ENCODE results near the gene SLC39A11.

Gene SLC39A11

DNA sequence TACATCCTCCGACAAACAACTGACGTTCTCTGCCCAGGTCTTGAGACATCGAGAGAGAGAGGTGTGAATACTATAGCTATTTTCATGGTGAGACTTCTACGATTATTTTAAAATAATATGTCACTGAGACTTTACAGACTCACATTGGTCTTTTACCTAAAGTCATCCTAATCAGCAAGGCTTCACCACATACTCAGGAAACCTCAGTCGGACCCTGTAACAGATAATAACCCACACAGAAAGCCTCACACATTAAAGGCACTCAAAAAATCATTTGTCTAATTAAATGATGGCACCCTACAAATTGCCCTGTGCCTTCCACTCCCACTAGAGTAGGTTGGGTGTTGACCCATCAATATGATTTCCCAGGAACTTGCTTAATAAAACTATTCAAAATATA is 19.8 kb upstream of the SLC39A11 start:
- ATAC-seq = no peak
- no peak for TF ChIP-seq ZFP30 (CRISPR knock-in tag; IDR thresholded peaks at IDR 0.05)
- no peak for TF ChIP-seq RARB (CRISPR knock-in tag; IDR thresholded peaks at IDR 0.05)
- TF ChIP-seq ZNF8 (CRISPR knock-in tag; IDR thresholded peaks at IDR 0.05) = no peak
- no peak for TF ChIP-seq PPARA (CRISPR knock-in tag; IDR thresholded peaks at IDR 0.05; ENCODE audit: borderline replicate concordance)
- no peak for TF ChIP-seq ESRRG (CRISPR knock-in tag; IDR thresholded peaks at IDR 0.05)
- no peak for TF ChIP-seq OSR1 (CRISPR knock-in tag; IDR thresholded peaks at IDR 0.05)
- TF ChIP-seq, protein P1, sequence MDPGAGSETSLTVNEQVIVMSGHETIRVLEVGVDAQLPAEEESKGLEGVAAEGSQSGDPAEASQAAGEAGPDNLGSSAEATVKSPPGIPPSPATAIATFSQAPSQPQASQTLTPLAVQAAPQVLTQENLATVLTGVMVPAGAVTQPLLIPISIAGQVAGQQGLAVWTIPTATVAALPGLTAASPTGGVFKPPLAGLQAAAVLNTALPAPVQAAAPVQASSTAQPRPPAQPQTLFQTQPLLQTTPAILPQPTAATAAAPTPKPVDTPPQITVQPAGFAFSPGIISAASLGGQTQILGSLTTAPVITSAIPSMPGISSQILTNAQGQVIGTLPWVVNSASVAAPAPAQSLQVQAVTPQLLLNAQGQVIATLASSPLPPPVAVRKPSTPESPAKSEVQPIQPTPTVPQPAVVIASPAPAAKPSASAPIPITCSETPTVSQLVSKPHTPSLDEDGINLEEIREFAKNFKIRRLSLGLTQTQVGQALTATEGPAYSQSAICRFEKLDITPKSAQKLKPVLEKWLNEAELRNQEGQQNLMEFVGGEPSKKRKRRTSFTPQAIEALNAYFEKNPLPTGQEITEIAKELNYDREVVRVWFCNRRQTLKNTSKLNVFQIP (CRISPR knock-in tag; IDR thresholded peaks at IDR 0.05; ENCODE audit: borderline replicate concordance, low read depth) = no peak
- no peak for TF ChIP-seq ZFP3 (CRISPR knock-in tag; IDR thresholded peaks at IDR 0.05)
- no peak for TF ChIP-seq ISL1 (CRISPR knock-in tag; IDR thresholded peaks at IDR 0.05)
- no peak for TF ChIP-seq GLIS3 (CRISPR knock-in tag; IDR thresholded peaks at IDR 0.05)

DNA sequence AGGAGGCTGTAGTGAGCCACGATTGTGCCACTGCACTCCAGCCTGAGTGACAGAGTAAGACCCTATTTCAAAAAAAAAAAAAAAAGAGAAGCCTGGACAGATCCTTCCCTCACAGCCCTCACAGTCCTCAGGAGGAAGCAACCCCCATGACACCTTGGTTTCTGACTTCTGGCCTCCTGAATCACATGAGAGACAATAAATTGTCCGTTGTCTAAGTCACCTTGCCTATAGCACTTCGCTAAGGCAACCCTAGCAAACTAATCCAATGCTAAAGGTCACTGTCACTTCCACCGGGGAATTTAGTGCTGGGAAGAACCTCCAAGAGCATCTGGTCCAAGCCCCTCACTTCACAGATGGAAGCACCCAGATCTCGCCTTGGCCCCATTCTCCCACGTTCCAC is 18.9 kb upstream of the SLC39A11 start:
- no peak for ATAC-seq
- no peak for TF ChIP-seq OSR1 (CRISPR knock-in tag; IDR thresholded peaks at IDR 0.05)
- TF ChIP-seq ZC3H10 (CRISPR knock-in tag; IDR thresholded peaks at IDR 0.05) = no peak
- no peak for TF ChIP-seq ZNF70 (CRISPR knock-in tag; IDR thresholded peaks at IDR 0.05)
- TF ChIP-seq PPARA (CRISPR knock-in tag; IDR thresholded peaks at IDR 0.05; ENCODE audit: borderline replicate concordance) = no peak
- no peak for TF ChIP-seq CSDC2 (CRISPR knock-in tag; IDR thresholded peaks at IDR 0.05)
- TF ChIP-seq, protein P1 (CRISPR knock-in tag; IDR thresholded peaks at IDR 0.05; ENCODE audit: borderline replicate concordance, low read depth) = no peak
- no peak for TF ChIP-seq SNAI2 (CRISPR knock-in tag; IDR thresholded peaks at IDR 0.05)
- TF ChIP-seq, protein P2, sequence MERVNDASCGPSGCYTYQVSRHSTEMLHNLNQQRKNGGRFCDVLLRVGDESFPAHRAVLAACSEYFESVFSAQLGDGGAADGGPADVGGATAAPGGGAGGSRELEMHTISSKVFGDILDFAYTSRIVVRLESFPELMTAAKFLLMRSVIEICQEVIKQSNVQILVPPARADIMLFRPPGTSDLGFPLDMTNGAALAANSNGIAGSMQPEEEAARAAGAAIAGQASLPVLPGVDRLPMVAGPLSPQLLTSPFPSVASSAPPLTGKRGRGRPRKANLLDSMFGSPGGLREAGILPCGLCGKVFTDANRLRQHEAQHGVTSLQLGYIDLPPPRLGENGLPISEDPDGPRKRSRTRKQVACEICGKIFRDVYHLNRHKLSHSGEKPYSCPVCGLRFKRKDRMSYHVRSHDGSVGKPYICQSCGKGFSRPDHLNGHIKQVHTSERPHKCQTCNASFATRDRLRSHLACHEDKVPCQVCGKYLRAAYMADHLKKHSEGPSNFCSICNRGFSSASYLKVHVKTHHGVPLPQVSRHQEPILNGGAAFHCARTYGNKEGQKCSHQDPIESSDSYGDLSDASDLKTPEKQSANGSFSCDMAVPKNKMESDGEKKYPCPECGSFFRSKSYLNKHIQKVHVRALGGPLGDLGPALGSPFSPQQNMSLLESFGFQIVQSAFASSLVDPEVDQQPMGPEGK (CRISPR knock-in tag; IDR thresholded peaks at IDR 0.05; ENCODE audit: borderline replicate concordance) = no peak
- TF ChIP-seq ZFP3 (CRISPR knock-in tag; IDR thresholded peaks at IDR 0.05) = no peak
- no peak for TF ChIP-seq GLIS3 (CRISPR knock-in tag; IDR thresholded peaks at IDR 0.05)
- TF ChIP-seq BACH2 (CRISPR knock-in tag; IDR thresholded peaks at IDR 0.05; ENCODE audit: borderline replicate concordance) = no peak
- TF ChIP-seq, protein P3, sequence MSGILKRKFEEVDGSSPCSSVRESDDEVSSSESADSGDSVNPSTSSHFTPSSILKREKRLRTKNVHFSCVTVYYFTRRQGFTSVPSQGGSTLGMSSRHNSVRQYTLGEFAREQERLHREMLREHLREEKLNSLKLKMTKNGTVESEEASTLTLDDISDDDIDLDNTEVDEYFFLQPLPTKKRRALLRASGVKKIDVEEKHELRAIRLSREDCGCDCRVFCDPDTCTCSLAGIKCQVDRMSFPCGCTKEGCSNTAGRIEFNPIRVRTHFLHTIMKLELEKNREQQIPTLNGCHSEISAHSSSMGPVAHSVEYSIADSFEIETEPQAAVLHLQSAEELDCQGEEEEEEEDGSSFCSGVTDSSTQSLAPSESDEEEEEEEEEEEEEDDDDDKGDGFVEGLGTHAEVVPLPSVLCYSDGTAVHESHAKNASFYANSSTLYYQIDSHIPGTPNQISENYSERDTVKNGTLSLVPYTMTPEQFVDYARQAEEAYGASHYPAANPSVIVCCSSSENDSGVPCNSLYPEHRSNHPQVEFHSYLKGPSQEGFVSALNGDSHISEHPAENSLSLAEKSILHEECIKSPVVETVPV (CRISPR knock-in tag; IDR thresholded peaks at IDR 0.05) = no peak
- no peak for TF ChIP-seq ISL1 (CRISPR knock-in tag; IDR thresholded peaks at IDR 0.05)

DNA sequence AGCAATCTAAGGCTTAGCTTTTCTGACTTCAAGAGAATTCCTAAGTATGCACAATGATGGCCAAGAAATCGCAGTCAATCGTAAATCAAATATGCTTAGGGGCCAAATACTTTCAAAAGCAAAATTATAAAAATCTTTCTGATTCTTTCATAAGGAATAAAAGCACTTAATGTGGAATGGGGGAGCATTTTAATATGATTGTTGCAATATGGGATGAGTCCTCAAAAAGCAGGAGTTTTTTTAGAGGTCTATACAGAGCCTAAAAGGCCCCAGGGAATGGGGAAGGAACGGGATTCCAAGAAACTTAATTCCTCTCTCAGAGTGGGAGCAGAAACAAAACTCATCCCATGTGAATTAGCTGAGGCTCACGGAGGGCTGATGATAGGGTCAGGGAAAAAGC is 14.7 kb upstream of the SLC39A11 start:
- TF ChIP-seq TCF4 (CRISPR knock-in tag; IDR thresholded peaks at IDR 0.05; ENCODE audit: borderline replicate concordance) (no peak), ZFP30 (CRISPR knock-in tag; IDR thresholded peaks at IDR 0.05) (no peak), OSR1 (CRISPR knock-in tag; IDR thresholded peaks at IDR 0.05) (no peak), BACH2 (CRISPR knock-in tag; IDR thresholded peaks at IDR 0.05; ENCODE audit: borderline replicate concordance) (no peak), SNAI2 (CRISPR knock-in tag; IDR thresholded peaks at IDR 0.05) (no peak), ZFP3 (CRISPR knock-in tag; IDR thresholded peaks at IDR 0.05) (no peak)
- TF ChIP-seq, protein P4, sequence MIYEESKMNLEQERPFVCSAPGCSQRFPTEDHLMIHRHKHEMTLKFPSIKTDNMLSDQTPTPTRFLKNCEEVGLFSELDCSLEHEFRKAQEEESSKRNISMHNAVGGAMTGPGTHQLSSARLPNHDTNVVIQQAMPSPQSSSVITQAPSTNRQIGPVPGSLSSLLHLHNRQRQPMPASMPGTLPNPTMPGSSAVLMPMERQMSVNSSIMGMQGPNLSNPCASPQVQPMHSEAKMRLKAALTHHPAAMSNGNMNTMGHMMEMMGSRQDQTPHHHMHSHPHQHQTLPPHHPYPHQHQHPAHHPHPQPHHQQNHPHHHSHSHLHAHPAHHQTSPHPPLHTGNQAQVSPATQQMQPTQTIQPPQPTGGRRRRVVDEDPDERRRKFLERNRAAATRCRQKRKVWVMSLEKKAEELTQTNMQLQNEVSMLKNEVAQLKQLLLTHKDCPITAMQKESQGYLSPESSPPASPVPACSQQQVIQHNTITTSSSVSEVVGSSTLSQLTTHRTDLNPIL (CRISPR knock-in tag; IDR thresholded peaks at IDR 0.05; ENCODE audit: low read depth) = no peak
- ATAC-seq = no peak

DNA sequence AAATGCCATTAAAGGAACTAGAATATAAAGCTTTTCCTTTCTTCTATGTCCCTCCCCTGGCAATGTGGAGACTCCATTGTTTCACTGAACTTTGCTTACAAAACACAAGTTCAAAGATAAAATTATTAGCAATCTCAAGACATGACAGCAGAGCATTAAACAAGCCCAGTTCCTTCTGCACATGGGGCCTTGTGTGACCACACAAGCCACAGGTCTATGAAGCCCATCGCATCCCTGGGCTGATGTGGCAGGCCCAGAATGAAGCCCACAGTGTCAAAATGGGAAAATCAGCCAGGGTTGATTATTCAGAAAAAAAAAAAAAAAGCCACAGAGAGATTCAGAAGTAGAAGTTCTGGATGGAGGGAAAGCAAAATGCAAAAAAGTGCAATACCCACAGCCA is 12.9 kb upstream of the SLC39A11 start:
- ATAC-seq = no peak
- TF ChIP-seq ZC3H10 (CRISPR knock-in tag; IDR thresholded peaks at IDR 0.05) (no peak), ZFP3 (CRISPR knock-in tag; IDR thresholded peaks at IDR 0.05) (no peak), ZNF70 (CRISPR knock-in tag; IDR thresholded peaks at IDR 0.05) (no peak), OSR1 (CRISPR knock-in tag; IDR thresholded peaks at IDR 0.05) (no peak), ZNF565 (CRISPR knock-in tag; conservative IDR thresholded peaks at IDR 0.05; ENCODE audit: low read depth) (no peak), CSDC2 (CRISPR knock-in tag; IDR thresholded peaks at IDR 0.05) (no peak)
- TF ChIP-seq, protein P5, sequence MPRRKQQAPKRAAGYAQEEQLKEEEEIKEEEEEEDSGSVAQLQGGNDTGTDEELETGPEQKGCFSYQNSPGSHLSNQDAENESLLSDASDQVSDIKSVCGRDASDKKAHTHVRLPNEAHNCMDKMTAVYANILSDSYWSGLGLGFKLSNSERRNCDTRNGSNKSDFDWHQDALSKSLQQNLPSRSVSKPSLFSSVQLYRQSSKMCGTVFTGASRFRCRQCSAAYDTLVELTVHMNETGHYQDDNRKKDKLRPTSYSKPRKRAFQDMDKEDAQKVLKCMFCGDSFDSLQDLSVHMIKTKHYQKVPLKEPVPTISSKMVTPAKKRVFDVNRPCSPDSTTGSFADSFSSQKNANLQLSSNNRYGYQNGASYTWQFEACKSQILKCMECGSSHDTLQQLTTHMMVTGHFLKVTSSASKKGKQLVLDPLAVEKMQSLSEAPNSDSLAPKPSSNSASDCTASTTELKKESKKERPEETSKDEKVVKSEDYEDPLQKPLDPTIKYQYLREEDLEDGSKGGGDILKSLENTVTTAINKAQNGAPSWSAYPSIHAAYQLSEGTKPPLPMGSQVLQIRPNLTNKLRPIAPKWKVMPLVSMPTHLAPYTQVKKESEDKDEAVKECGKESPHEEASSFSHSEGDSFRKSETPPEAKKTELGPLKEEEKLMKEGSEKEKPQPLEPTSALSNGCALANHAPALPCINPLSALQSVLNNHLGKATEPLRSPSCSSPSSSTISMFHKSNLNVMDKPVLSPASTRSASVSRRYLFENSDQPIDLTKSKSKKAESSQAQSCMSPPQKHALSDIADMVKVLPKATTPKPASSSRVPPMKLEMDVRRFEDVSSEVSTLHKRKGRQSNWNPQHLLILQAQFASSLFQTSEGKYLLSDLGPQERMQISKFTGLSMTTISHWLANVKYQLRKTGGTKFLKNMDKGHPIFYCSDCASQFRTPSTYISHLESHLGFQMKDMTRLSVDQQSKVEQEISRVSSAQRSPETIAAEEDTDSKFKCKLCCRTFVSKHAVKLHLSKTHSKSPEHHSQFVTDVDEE (CRISPR knock-in tag; IDR thresholded peaks at IDR 0.05) = no peak
- TF ChIP-seq, protein P4 (CRISPR knock-in tag; IDR thresholded peaks at IDR 0.05; ENCODE audit: low read depth) = no peak
- TF ChIP-seq, protein P2 (CRISPR knock-in tag; IDR thresholded peaks at IDR 0.05; ENCODE audit: borderline replicate concordance) = no peak

All from SK-N-SH treated with all-trans-retinoic acid at 6 μM for 48 hours (cell line).